UCSD-AML1 (cell line): ENCODE measurements around the gene BHLHA15.
A peak's percentile ranks its signal among the peaks of the same experiment; 100 is the strongest.

Experiments used
- DNase-seq: peaks from one replicate; lab custom pipeline; 2025; ENCODE audit not compliant: unreplicated experiment; lab: John Stamatoyannopoulos, UW

Gene BHLHA15

DNA sequence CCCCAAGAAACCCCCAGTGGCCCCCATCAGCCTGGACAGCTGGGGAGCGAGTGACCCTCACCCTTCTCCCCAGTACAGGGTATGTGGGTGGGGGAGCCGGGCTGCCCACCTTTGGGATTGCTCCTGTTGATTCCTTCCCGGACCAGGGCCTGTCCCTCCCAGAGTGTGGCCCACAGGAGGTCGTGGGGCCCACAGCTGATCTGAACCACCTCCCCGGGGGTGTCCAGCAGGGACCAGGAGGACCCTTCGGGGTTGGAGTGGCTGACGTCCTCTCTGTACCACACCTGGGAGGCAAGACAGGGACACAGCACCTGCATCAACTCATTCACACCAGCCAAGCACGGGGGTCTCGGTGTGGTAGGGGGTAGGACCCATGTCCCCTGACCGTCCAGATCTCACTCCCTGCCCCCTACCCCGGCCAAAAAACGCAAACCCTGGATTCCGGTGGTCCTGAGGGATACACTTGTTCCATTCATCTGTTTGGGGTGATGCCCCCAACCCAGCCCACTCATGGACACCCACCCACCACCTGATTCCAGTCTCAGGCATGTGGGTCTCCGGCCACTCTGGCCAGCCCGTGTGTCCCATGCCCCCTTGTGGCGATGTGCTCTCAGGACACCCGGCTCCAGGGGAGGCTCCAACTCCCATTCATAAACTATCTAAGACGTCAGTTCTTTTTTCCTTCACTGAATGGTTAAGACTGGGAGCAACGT is 29.9 kb downstream of the BHLHA15 start:
- DNase-seq, result peak; percentile 12

DNA sequence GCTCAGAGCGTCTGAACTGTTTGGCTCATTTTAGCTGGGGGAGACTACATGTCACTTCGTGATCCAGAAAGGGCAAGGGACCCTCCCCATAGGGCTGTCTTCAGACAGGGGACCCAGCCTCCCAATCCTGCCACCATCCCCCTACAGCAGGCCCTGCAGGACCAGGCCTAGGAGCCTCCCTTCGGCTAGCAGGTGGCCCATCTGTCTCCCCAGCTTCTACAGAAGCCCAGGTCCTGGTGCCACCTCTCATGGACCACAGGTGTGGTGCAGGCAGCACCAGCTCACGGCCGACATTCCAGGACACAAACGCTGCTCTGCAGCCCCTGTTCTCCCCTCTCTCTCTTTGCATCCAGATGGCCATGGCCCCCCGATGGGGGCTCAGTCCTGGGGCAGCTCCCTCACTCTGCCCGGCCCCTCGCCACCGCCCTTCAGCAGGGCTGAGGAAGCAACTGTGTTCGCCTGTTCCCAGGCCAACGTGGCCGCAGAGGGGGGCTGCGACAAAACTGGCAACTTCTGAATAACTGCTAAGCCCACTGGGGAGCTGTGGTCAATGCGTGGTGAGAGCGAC is 30.5 kb downstream of the BHLHA15 start:
- DNase-seq, result no peak

DNA sequence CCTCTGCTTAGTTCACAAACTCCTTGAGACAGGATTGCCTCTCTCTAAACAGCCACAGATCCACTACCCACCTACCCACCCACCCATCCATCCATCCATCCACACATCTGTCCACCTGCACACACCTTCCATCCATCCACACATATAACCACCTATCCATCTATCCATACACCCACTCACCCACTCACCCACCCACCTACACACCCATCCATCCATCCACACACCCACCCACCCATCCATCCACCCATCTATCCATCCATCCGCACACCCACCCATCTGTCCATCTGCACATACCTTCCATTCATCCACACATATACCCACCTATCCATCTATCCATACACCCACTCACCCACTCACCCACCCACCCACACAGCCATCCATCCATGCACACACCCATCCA is 31.1 kb downstream of the BHLHA15 start:
- DNase-seq, result no peak

DNA sequence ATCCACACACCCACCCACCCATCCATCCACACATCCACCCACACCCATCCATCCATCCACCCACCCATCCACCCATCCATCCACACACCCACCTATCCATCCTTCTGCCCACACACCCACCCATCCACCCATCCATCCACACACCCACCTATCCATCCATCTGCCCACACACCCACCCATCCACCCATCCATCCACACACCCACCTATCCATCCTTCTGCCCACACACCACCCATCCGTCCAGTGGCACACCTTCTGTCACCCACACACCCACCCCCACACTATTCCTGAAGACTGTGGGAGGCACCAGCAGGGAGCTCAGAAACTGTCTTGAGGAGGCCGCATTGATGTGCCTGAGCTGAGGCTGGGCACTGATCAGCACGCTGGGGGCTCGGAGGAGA is 31.7 kb downstream of the BHLHA15 start:
- DNase-seq, result no peak

DNA sequence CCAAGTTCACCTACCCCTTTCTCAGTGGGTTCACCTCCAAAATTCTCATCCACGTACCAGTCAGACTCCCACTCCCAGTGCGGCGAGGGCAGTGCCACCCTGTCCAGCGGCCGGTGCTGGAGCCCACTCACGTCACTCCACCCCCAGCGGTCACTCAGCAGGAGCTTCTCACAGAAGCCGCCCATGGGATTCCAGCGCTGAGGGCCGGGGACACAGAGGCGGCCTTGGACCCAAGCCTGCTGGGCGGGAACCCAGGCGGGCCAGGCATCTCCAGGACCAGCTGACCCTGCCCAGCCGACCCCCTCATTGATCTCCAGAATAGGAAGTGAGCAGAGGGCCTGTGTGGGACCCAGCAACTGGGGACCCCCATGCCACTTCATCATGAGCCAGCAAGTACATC is 33.6 kb downstream of the BHLHA15 start:
- DNase-seq, result no peak

DNA sequence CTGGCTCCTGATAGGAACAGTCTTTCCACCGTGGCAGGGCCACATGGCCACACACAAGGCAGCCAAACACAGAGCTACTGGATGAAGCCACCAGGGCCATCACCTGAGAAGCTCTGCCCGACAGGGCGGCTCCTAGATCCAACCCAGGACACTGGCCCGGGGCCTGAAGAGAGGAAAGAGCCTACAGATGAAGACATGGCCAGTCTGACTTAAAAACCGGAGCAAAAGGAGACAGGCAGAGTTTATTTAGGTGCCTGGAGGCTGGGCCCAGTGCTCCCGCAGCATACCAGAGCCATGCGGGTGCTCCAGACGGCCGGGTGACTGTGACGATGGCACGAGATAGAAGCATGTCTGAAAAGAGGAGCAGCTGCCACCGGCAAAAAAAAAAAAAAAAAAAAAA is 36.9 kb downstream of the BHLHA15 start:
- no peak for DNase-seq

DNA sequence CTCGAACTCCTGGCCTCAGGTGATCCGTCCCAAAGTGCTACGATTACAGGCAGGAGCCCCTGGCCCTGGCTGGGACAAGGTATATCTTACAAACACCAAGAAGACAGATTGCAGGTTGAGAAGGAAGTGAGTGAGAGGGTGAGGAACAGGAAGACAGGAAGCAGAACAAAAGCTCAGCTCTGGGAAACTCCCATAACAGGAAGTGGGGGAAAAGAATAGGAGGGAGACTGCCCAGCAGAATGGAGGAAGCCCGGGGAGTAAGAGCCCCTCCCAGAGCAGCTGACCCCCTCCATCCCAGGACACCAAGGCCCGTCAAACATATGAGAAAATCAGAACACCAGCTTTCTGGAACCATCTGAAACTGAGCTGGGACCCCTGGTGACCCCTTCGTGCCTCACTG is 37.9 kb downstream of the BHLHA15 start:
- DNase-seq, result no peak

DNA sequence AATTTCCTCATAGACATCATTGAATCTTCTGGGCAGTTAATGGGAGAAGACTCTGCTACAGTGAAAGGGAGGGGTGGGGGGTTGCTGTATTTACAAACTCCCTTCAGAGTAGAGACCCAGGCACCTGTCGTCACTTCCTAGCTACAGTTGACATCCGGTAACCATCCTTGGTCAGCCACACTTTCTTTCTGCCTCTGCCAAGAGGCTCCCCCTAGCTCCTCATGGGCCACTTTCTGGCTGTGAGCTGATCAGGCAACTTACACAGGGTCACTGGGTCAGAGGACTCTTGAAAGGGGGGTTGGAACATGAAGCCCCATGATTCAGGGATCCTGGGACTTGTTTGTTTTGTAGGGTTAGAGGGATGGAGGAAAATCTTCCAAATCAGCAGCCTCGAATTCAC is 39.5 kb downstream of the BHLHA15 start:
- DNase-seq, result peak; percentile 11

DNA sequence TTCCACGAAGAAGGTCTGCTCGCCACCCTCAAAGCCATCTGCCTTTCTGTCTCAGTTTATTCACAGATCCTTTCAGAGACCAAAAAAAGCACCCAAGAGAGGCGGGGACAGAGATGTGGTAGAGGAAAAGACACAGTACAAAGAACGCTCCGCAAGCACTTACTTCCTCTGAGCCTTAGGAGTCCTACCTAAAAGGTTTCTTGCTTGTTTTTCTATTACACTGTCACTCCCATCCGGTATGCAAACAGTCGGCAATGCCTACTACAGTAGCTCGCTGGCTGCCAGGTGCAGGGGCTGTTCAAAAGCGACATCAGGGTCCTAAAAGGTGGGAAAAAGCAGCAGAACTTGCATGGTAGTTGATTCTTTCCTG is 40.0 kb downstream of the BHLHA15 start:
- DNase-seq, result no peak

DNA sequence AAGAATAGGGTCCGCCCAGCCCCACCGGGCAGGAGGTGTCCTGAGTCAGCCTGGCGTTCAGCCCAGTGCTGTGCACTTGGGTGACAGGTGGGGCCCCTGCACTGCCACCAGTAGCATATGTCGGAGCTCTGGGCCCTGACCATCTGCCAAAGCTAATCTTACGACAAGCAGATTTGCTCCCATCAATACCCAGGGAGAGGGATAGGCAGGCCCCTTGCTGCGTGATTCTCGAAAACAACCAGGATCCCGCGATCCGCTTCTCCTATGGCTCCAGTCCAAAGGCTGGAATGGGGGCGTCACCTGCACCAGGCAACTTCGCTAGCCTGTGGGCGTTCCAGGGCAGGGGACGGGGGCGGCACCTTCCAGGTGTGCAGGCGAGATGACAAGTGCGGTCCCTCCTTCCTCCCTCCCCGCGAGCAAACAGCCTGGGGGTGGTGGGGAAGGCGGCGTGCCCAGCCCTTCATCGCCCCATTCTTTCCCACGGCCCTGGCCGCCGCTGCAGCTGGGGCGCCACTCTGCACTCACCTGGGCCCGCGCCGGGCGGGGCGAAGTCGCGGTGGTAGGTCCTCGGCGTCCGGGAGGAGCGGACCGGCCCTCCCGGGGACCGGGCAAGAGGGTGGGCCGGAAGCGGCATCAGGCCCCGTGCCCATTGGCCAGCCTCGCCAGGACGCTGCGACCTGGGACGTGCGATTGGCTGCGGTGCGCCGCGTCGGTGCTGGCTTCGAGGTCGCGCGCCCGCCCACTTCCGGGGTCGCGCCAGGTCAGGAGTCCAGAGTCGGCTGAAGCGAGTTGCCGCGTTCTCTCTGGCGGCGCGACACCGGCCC is 40.6 kb downstream of the BHLHA15 start, which contains the start of gene TECPR1:
TECPR1 (minus strand) TSS at position 632 of the 824 bp plus-strand sequence. CDS start 6,086 bp downstream, outside the sequence.
- DNase-seq, result peak; percentile 81

DNA sequence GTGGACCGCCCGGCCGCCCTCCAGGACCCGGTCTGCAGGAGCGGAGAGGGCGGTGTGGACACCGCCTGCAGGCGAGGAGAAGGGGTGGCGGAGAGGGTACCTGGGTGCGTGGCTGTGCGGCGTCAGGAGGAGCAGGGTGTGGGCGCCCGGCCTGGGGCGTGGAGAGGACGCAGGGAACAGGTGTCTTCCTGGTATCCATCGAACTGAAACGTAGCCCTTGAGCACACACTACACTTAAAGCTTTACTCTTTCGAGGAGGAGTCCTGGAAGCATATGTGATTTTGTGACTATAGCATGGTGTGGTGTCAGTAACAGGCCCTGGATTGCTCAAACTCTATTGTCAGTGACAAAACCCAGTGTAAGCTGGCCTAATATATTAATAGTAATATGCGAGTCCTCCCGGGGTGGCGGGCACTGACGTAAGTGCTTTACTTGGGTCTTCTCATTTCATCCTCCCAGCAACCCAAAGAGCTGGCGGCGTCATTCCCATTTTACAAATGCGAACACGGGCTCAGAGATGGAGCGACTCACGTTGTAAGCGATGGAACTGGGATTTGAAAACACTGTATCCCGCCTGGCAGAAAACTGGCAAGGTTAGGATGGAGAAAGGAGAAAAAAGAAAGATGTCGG is 41.3 kb downstream of the BHLHA15 start:
- DNase-seq, result no peak

DNA sequence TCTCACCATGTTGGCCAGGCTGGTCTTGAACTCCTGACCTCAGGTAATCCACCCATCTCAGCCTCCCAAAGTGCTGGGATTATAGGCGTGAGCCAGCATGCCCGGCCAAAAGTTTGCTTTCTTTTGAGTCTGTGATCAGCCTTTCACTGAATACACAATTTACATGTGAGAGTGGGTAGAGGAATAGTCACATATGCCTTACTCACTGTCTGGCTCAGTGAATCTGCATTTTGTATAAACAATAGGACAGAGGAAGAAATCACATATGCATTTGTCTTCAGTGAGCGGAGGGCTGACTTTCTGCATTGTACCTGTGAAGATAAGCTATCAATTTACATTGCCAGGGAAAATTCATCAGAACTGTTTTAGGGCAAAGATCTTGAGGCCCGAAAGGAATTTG is 43.3 kb downstream of the BHLHA15 start:
- DNase-seq, result no peak

DNA sequence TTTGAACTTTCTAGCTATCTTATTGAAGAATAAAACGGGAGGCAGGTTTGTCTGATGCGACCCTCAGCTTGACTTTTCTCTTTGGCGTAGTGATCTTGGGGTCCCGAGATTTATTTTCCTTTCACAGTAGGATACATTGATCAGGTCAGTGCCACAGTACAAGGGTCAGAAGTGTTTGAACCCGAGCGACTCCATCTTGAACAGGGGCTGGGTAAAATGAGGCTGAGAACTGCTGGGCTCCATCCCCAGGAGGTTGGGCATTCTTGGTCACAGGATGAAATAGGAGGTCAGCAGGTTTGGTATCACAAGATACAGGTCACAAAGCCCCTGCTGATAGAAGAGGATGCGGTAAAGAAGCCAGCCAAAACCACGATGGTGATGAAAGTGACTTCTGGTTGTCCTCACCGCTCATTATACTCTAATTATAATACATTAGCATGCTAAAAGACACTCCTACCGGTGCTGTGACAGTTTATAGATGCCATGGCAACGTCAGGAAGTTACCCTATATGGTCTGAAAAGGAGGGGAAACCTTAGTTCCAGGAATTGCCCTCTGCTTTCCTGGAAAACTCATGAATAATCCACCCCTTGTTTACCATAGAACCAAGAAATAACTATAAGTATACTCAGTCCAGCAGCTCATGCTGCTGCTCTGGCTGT is 43.8 kb downstream of the BHLHA15 start:
- no peak for DNase-seq

DNA sequence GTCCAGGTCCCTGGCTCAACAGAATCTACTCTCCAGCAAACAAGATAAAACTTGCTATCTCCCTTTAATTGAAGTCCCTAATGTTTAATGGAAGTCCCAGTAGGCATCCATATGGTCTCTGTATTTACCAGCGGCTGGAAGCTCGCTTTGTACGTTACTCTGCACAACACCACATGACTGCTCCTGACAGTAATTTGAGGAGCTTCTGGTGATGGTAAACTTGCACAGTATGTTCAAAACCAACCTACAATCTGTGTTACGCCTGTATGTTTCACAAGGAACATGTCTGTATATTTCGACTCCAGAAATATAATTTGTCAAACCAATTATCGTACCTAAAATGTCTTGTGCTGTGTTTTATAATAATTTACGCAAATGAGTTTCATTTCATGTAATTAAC is 45.2 kb downstream of the BHLHA15 start:
- no peak for DNase-seq

DNA sequence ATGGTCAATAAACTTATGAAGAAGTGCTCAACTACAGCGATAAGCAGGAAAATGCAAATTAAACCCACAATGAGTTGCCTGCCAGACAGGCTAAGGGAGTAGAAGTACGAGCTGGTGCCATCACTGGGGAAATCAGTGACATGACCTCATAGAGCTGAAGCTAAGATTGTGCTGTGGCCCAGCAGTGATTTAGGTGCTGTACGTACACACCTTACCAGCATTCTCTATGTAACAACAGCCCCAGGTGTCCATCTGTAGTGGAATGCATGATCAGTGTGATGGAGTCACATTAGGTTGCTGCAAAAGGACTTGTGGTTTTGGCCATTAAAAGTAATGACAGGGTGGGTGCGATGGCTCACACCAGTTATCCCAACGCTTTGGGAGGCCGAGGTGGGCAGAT is 46.5 kb downstream of the BHLHA15 start:
- DNase-seq, result no peak
